ENCODE measurements around the gene MTHFD1L.
A peak's percentile ranks its signal among the peaks of the same experiment; 100 is the strongest.

MTHFD1L gene

GRCh38 chr6:151012321-151013294, 147.1 kb downstream of the MTHFD1L start:
- TF ChIP-seq SPI1 (IDR thresholded peaks at IDR 0.05; ENCODE audit: low read depth, low read length) = no peak
- TF ChIP-seq PAX5 (IDR thresholded peaks at IDR 0.05; ENCODE audit: insufficient read depth, low read length, severe bottlenecking) = no peak
- no peak for TF ChIP-seq TAF1 (IDR thresholded peaks at IDR 0.05; ENCODE audit: low read depth, low read length)
- TF ChIP-seq POLR2A (IDR thresholded peaks at IDR 0.05; ENCODE audit: low read depth, low read length) = no peak
- TF ChIP-seq POU2F2 (IDR thresholded peaks at IDR 0.05; ENCODE audit: low read depth, low read length) = no peak
- TF ChIP-seq POLR2AphosphoS5 (IDR thresholded peaks at IDR 0.05; ENCODE audit: low read depth, low read length) = no peak
- DNase-seq (ENCODE audit: insufficient read length, low spot score) (no peak), FAIRE-seq (no peak)

- TF ChIP-seq POLR2AphosphoS5 (IDR thresholded peaks at IDR 0.05; ENCODE audit: low read depth, low read length) = no peak
- TF ChIP-seq POLR2A (IDR thresholded peaks at IDR 0.05; ENCODE audit: low read depth, low read length) = no peak
- no peak for TF ChIP-seq SPI1 (IDR thresholded peaks at IDR 0.05; ENCODE audit: low read depth, low read length)
- TF ChIP-seq PAX5 (IDR thresholded peaks at IDR 0.05; ENCODE audit: insufficient read depth, low read length, severe bottlenecking) = no peak
- no peak for TF ChIP-seq TAF1 (IDR thresholded peaks at IDR 0.05; ENCODE audit: low read depth, low read length)
- no peak for TF ChIP-seq POU2F2 (IDR thresholded peaks at IDR 0.05; ENCODE audit: low read depth, low read length)
- DNase-seq (ENCODE audit: insufficient read length, low spot score) = peak; percentile 29
- peak; percentile 75 for FAIRE-seq
Observed at GRCh38 chr6:151014404-151015100, 149.1 kb downstream of the MTHFD1L start.

DNA sequence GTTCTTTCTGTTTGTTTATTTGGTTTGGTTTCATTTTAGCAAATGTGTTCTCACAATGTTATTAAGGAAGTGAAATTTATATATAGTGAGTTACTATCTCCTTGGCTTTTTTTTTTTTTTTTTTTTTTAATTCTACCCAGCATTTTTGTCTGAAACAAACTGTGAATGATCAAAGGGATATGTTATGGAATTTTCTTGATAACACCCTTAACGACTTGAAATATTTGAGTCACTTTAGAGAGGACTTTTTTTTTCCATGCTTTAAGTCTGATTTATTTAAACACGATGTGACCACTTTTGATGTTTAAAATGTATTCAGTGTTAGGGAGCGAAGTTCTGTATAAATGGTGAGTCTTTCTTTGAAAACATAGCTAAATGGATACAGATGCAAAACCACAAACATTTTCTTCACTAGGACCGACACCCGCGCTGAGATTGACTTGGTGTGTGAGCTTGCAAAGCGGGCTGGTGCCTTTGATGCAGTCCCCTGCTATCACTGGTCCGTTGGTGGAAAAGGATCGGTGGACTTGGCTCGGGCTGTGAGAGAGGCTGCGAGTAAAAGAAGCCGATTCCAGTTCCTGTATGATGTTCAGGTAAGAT, 149.7 kb downstream of the MTHFD1L start:
- DNase-seq (ENCODE audit: insufficient read length, low spot score) (no peak), FAIRE-seq (no peak)
- TF ChIP-seq SPI1 (IDR thresholded peaks at IDR 0.05; ENCODE audit: low read depth, low read length) (no peak), PAX5 (IDR thresholded peaks at IDR 0.05; ENCODE audit: insufficient read depth, low read length, severe bottlenecking) (no peak), POLR2AphosphoS5 (IDR thresholded peaks at IDR 0.05; ENCODE audit: low read depth, low read length) (no peak), POU2F2 (IDR thresholded peaks at IDR 0.05; ENCODE audit: low read depth, low read length) (no peak), POLR2A (IDR thresholded peaks at IDR 0.05; ENCODE audit: low read depth, low read length) (no peak), TAF1 (IDR thresholded peaks at IDR 0.05; ENCODE audit: low read depth, low read length) (no peak)

DNA sequence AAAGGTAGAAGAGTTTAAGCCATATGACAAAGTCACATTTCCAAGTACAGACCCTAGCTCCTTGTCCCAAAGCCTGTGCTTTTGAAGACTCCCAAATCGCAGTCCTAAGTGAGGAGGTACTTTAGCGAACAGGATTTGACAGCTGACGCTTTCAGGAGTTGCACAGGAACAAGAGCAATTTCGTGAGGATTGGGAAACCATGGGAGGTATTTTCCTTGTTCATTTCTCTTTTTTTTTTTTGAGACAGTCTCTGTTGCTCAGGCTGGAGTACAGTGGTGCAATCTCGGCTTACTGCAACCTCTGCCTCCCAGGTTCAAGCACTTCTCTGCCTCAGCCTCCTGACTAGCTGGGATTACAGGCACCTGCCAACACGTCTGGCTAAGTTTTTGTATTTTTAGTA, 150.6 kb downstream of the MTHFD1L start:
- no peak for FAIRE-seq
- TF ChIP-seq POLR2A (IDR thresholded peaks at IDR 0.05; ENCODE audit: low read depth, low read length) = no peak
- no peak for TF ChIP-seq POLR2AphosphoS5 (IDR thresholded peaks at IDR 0.05; ENCODE audit: low read depth, low read length)
- no peak for TF ChIP-seq TAF1 (IDR thresholded peaks at IDR 0.05; ENCODE audit: low read depth, low read length)
- TF ChIP-seq PAX5 (IDR thresholded peaks at IDR 0.05; ENCODE audit: insufficient read depth, low read length, severe bottlenecking) = no peak
- no peak for TF ChIP-seq POU2F2 (IDR thresholded peaks at IDR 0.05; ENCODE audit: low read depth, low read length)
- no peak for TF ChIP-seq SPI1 (IDR thresholded peaks at IDR 0.05; ENCODE audit: low read depth, low read length)

DNA sequence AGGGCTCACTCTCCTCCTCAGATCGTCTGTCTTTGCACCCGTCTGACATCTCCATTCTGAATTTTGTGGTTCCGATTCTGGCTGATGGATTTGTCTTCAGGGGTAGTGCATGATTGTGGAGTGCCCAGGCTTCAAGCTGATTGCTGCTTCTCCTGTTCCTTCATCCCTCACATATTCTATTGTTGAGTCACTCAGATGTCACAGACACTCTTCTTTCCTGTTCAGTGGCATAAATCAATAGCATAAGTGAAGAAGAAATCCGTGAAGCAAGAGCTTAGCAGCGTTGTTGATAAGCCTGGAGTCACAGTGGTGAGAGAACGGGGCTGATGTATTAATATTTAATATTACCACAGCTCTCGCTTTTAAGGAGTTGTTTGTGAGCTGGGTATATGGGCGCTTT, 152.5 kb downstream of the MTHFD1L start:
- no peak for FAIRE-seq
- no peak for TF ChIP-seq POLR2AphosphoS5 (IDR thresholded peaks at IDR 0.05; ENCODE audit: low read depth, low read length)
- no peak for TF ChIP-seq SPI1 (IDR thresholded peaks at IDR 0.05; ENCODE audit: low read depth, low read length)
- TF ChIP-seq TAF1 (IDR thresholded peaks at IDR 0.05; ENCODE audit: low read depth, low read length) = no peak
- no peak for TF ChIP-seq PAX5 (IDR thresholded peaks at IDR 0.05; ENCODE audit: insufficient read depth, low read length, severe bottlenecking)
- no peak for TF ChIP-seq POU2F2 (IDR thresholded peaks at IDR 0.05; ENCODE audit: low read depth, low read length)
- no peak for TF ChIP-seq POLR2A (IDR thresholded peaks at IDR 0.05; ENCODE audit: low read depth, low read length)
- DNase-seq (ENCODE audit: insufficient read length, low spot score) = no peak

More for the DNA sequence above, 150.6 kb downstream of the MTHFD1L start:
- DNase-seq (ENCODE audit: insufficient read length, low spot score) = no peak

DNA sequence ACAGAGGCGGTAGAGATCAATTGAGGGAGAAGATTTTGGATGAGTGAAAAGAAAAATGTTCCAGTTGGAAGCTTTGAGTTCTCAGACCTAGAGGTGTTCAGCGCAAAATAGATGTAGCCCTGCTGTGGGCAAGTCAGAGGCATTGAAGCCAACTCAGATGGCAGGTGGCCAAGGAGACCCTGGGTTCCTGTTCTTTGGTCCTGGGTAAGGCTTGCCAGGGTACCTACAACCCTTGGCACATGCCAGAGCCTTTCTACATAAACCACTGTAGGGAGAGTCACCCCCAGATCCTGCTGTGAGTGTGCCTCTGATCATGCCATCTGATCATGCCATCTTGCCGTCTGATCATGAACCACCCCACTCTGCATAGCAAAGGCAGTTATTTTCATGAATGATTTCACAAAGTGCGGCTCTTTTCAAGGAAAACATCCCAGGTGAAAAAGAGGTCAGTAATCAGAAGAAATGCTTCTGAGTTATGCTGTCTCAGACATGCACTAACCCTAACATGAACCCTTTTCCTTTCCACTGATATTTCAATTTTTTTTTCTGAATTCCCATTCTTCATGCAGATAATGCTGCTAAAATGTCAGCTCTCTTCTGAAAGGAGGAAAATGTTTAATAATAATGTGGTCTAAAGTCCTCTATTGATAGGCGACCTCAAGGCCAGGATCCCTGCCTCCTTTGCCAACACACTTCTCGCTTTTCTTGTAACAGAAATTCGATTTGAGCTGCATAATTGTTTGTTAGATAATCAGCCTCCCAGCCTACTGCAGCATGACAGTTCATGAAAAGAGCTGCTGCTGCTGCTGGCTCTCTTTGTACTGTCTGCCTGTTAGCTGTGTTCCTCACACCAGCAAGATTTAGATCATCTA, 153.6 kb downstream of the MTHFD1L start:
- FAIRE-seq (no peak), DNase-seq (ENCODE audit: insufficient read length, low spot score) (no peak)
- no peak for TF ChIP-seq POLR2A (IDR thresholded peaks at IDR 0.05; ENCODE audit: low read depth, low read length)
- TF ChIP-seq POU2F2 (IDR thresholded peaks at IDR 0.05; ENCODE audit: low read depth, low read length) = no peak
- no peak for TF ChIP-seq TAF1 (IDR thresholded peaks at IDR 0.05; ENCODE audit: low read depth, low read length)
- no peak for TF ChIP-seq SPI1 (IDR thresholded peaks at IDR 0.05; ENCODE audit: low read depth, low read length)
- no peak for TF ChIP-seq POLR2AphosphoS5 (IDR thresholded peaks at IDR 0.05; ENCODE audit: low read depth, low read length)
- TF ChIP-seq PAX5 (IDR thresholded peaks at IDR 0.05; ENCODE audit: insufficient read depth, low read length, severe bottlenecking) = no peak

GRCh38 chr6:151021896-151022295, 156.4 kb downstream of the MTHFD1L start:
- DNase-seq (ENCODE audit: insufficient read length, low spot score) = no peak
- FAIRE-seq = no peak
- TF ChIP-seq POU2F2 (IDR thresholded peaks at IDR 0.05; ENCODE audit: low read depth, low read length) = no peak
- no peak for TF ChIP-seq TAF1 (IDR thresholded peaks at IDR 0.05; ENCODE audit: low read depth, low read length)

GRCh38 chr6:151022492-151022891, 157.0 kb downstream of the MTHFD1L start:
- FAIRE-seq (no peak), DNase-seq (ENCODE audit: insufficient read length, low spot score) (no peak)
- TF ChIP-seq POLR2A (IDR thresholded peaks at IDR 0.05; ENCODE audit: low read depth, low read length) = no peak

DNA sequence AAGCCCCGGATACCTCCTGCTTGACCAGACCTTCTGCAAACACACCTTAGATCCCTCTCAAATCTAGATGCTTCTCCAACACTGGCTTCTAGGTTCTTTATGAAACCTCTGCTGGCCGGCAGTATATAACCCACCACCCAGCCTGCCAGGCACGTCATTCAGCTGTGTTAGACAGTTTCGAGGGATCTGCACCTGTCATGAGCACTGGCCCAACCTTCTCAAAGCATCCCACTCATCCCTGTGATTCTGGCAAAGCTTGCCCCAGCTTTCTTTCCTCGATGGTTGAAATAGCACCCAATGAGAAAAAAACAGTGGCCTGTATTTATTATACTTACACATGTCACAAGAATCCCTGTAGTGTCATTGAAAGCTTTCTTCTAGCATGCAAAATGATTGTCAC, 157.8 kb downstream of the MTHFD1L start:
- no peak for TF ChIP-seq SPI1 (IDR thresholded peaks at IDR 0.05; ENCODE audit: low read depth, low read length)
- no peak for TF ChIP-seq POLR2A (IDR thresholded peaks at IDR 0.05; ENCODE audit: low read depth, low read length)
- no peak for TF ChIP-seq POU2F2 (IDR thresholded peaks at IDR 0.05; ENCODE audit: low read depth, low read length)
- no peak for TF ChIP-seq POLR2AphosphoS5 (IDR thresholded peaks at IDR 0.05; ENCODE audit: low read depth, low read length)
- no peak for TF ChIP-seq TAF1 (IDR thresholded peaks at IDR 0.05; ENCODE audit: low read depth, low read length)
- TF ChIP-seq PAX5 (IDR thresholded peaks at IDR 0.05; ENCODE audit: insufficient read depth, low read length, severe bottlenecking) = no peak
- FAIRE-seq (no peak), DNase-seq (ENCODE audit: insufficient read length, low spot score) (no peak)

All from GM12891 (cell line).